GM12878 (cell line): ENCODE results near the gene CLEC4M.

Source experiments
- TCF7 ChIP-seq: IDR thresholded peaks from 2 replicates; pipeline ENCODE4 v1.6.1; 2014; ENCODE audit warnings: antibody characterized with exemption, borderline replicate concordance
- ZNF274 ChIP-seq: IDR thresholded peaks from one replicate; pipeline ENCODE4 v1.8.0; 2011; ENCODE audit not compliant: insufficient read length, insufficient read depth

- TF ChIP-seq ZNF274 (no peak), TCF7 (no peak)
Measured at GRCh38 chr19:7715671-7716070, 47.4 kb upstream of the CLEC4M start.
